Measurements from ENCODE around the gene OR6Q1. TPM values are rescaled to one million over a fixed set of nuclear protein-coding genes. Genes with fewer than 3 reads are reported as not detected.

Gene OR6Q1
- total and polyA plus RNA-seq, 2 of the 13 experiments (the other 11 are each of a cell fraction or from before 2014, with no cell fraction given) = not detected

- no peak for TF ChIP-seq DZIP1 (CRISPR knock-in tag; IDR thresholded peaks at IDR 0.05)
- no peak for TF ChIP-seq PHF5A (CRISPR knock-in tag; IDR thresholded peaks at IDR 0.05; ENCODE audit: low read depth, unreplicated experiment)
- no peak for TF ChIP-seq SP5 (CRISPR knock-in tag; IDR thresholded peaks at IDR 0.05; ENCODE audit: borderline replicate concordance, low read depth)
- TF ChIP-seq SOX6 (IDR thresholded peaks at IDR 0.05) = no peak
- peak; percentile 97 for TF ChIP-seq SOX6 (CRISPR knock-in tag; IDR thresholded peaks at IDR 0.05)
- no peak for TF ChIP-seq STAT6 (CRISPR knock-in tag; IDR thresholded peaks at IDR 0.05; ENCODE audit: borderline replicate concordance)
- no peak for TF ChIP-seq ZNF552 (CRISPR knock-in tag; IDR thresholded peaks at IDR 0.05; ENCODE audit: borderline replicate concordance)
- no peak for TF ChIP-seq ZFP36L2 (CRISPR knock-in tag; IDR thresholded peaks at IDR 0.05)
- TF ChIP-seq ZNF34 (CRISPR knock-in tag; IDR thresholded peaks at IDR 0.05; ENCODE audit: borderline replicate concordance) = no peak
- TF ChIP-seq SRSF4 (IDR thresholded peaks at IDR 0.05; ENCODE audit: low read depth, low read length, poor library complexity, severe bottlenecking) = no peak
- TF ChIP-seq RERE (CRISPR knock-in tag; IDR thresholded peaks at IDR 0.05; ENCODE audit: low read depth) = peak; percentile 54; the same call in 1 of the 2 replicates
- TF ChIP-seq ZNF512 (CRISPR knock-in tag; IDR thresholded peaks at IDR 0.05) = no peak
- TF ChIP-seq, protein P1, sequence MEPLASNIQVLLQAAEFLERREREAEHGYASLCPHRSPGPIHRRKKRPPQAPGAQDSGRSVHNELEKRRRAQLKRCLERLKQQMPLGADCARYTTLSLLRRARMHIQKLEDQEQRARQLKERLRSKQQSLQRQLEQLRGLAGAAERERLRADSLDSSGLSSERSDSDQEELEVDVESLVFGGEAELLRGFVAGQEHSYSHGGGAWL (CRISPR knock-in tag; IDR thresholded peaks at IDR 0.05) = no peak
- no peak for TF ChIP-seq ZNF891 (CRISPR knock-in tag; IDR thresholded peaks at IDR 0.05)
- TF ChIP-seq MYNN (CRISPR knock-in tag; IDR thresholded peaks at IDR 0.05; ENCODE audit: low read depth) = no peak
- no peak for TF ChIP-seq ATF7-NPFF (CRISPR knock-in tag; IDR thresholded peaks at IDR 0.05; ENCODE audit: low read depth)
Observed at GRCh38 chr11:58060939-58061672, 30.4 kb downstream of the OR6Q1 start (continued).
